Measurements from ENCODE around the gene DDA1. TPM values are rescaled to one million over a fixed set of nuclear protein-coding genes. Genes with fewer than 3 reads are reported as not detected.

DDA1 gene
- total and polyA plus RNA-seq, 2 of the 13 experiments (the other 11 are each of a cell fraction or from before 2014, with no cell fraction given): 24.5 to 26.0 TPM

- TF ChIP-seq, protein P1, sequence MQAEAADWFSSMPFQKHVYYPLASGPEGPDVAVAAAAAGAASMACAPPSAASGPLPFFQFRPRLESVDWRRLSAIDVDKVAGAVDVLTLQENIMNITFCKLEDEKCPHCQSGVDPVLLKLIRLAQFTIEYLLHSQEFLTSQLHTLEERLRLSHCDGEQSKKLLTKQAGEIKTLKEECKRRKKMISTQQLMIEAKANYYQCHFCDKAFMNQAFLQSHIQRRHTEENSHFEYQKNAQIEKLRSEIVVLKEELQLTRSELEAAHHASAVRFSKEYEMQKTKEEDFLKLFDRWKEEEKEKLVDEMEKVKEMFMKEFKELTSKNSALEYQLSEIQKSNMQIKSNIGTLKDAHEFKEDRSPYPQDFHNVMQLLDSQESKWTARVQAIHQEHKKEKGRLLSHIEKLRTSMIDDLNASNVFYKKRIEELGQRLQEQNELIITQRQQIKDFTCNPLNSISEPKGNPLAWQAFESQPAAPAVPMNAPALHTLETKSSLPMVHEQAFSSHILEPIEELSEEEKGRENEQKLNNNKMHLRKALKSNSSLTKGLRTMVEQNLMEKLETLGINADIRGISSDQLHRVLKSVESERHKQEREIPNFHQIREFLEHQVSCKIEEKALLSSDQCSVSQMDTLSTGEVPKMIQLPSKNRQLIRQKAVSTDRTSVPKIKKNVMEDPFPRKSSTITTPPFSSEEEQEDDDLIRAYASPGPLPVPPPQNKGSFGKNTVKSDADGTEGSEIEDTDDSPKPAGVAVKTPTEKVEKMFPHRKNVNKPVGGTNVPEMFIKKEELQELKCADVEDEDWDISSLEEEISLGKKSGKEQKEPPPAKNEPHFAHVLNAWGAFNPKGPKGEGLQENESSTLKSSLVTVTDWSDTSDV (CRISPR knock-in tag; IDR thresholded peaks at IDR 0.05): no peak
- TF ChIP-seq ZNF205 (CRISPR knock-in tag; IDR thresholded peaks at IDR 0.05) (no peak), ZNF883 (CRISPR knock-in tag; IDR thresholded peaks at IDR 0.05; ENCODE audit: not compliant biosample characterization) (peak; percentile 76), ZNF260 (CRISPR knock-in tag; IDR thresholded peaks at IDR 0.05; ENCODE audit: borderline replicate concordance, low read depth) (no peak), PHF8 (CRISPR knock-in tag; IDR thresholded peaks at IDR 0.05) (peak; percentile 82), ZNF510 (CRISPR knock-in tag; IDR thresholded peaks at IDR 0.05; ENCODE audit: low read depth) (no peak), TFDP2 (CRISPR knock-in tag; IDR thresholded peaks at IDR 0.05) (peak; percentile 72), RBFOX2 (IDR thresholded peaks at IDR 0.05; ENCODE audit: low read depth, low read length) (peak; percentile 83), DNMT1 (CRISPR knock-in tag; IDR thresholded peaks at IDR 0.05) (no peak), ZNF605 (CRISPR knock-in tag; IDR thresholded peaks at IDR 0.05) (peak; percentile 71), ZFP90 (CRISPR knock-in tag; IDR thresholded peaks at IDR 0.05; ENCODE audit: borderline replicate concordance) (no peak), HNF1B (CRISPR knock-in tag; IDR thresholded peaks at IDR 0.05) (0 out of 2 replicates have a peak, but pooled peaks have one; percentile 13), KAT8 (CRISPR knock-in tag; IDR thresholded peaks at IDR 0.05) (peak; percentile 63; the same call in 1 of the 2 replicates), RERE (CRISPR knock-in tag; IDR thresholded peaks at IDR 0.05; ENCODE audit: low read depth) (no peak; the same call in 1 of the 2 replicates), NFATC3 (CRISPR knock-in tag; IDR thresholded peaks at IDR 0.05) (no peak)
- TF ChIP-seq, protein P2, sequence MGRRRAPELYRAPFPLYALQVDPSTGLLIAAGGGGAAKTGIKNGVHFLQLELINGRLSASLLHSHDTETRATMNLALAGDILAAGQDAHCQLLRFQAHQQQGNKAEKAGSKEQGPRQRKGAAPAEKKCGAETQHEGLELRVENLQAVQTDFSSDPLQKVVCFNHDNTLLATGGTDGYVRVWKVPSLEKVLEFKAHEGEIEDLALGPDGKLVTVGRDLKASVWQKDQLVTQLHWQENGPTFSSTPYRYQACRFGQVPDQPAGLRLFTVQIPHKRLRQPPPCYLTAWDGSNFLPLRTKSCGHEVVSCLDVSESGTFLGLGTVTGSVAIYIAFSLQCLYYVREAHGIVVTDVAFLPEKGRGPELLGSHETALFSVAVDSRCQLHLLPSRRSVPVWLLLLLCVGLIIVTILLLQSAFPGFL (CRISPR knock-in tag; IDR thresholded peaks at IDR 0.05): no peak
Measured at GRCh38 chr19:17305517-17306284, 3.7 kb upstream of the DDA1 start, which contains the start of gene MRPL34 (continued).
